Activated B cell treated with CpG ODN at 0.5 μM for 24 hours (primary cell): ENCODE data around the gene MIDN. TPM values are rescaled to one million over a fixed set of nuclear protein-coding genes. Genes with fewer than 3 reads are reported as not detected.

Experiments used
- ATAC-seq: fragments of 200-7000 bp; cut with Tn5 transposase; one replicate; pipeline ENCODE4 v1.10.0; 2021; ENCODE audit warnings: low read depth, mild to moderate bottlenecking, moderate library complexity
- CTCF ChIA-PET: fragments of 350-600 bp; sonication (Branson Sonifier 250); formaldehyde crosslinking; loops from one replicate; lab custom pipeline; 2021; ENCODE audit warnings: antibody characterized with exemption; lab: Charles Lee
- POLR2A ChIA-PET: fragments of 350-600 bp; sonication (Branson Sonifier 250); formaldehyde crosslinking; loops from one replicate; lab custom pipeline; 2021; ENCODE audit warnings: antibody characterized with exemption; lab: Charles Lee
- DNase-seq: peaks from one replicate; pipeline ENCODE4 v3.0.0; 2022
- H3K27ac Mint-ChIP-seq: one replicate; pipeline ENCODE4 v1.8.0; 2020; ENCODE audit warnings: mixed read lengths
- H3K27me3 Mint-ChIP-seq: one replicate; pipeline ENCODE4 v1.8.0; 2021; ENCODE audit warnings: mixed read lengths
- H3K36me3 Mint-ChIP-seq: one replicate; pipeline ENCODE4 v1.8.0; 2021; ENCODE audit warnings: low read depth, mixed read lengths
- H3K4me1 Mint-ChIP-seq: one replicate; pipeline ENCODE4 v1.8.0; 2021; ENCODE audit warnings: mixed read lengths
- H3K4me3 Mint-ChIP-seq: one replicate; pipeline ENCODE4 v1.8.0; 2020; ENCODE audit warnings: mild to moderate bottlenecking, mixed read lengths
- H3K9me3 Mint-ChIP-seq: one replicate; pipeline ENCODE4 v1.8.0; 2020; ENCODE audit warnings: mixed read lengths
- CTCF ChIP-seq: fragments of 200-600 bp; IDR thresholded peaks from one replicate; pipeline ENCODE4 v1.8.0; 2022; ENCODE audit warnings: antibody characterized with exemption, mild to moderate bottlenecking
- intact Hi-C: fragments of 100-400 bp; cut with micrococcal nuclease; formaldehyde crosslinking; loops from one replicate; pipeline ENCODE4 v1.15.1; 2024
- total RNA-seq: library from RNA; stranded (reverse); gene quantifications from 2 replicates; pipeline ENCODE4 v1.2.3, GENCODE V29; 2022

MIDN gene
- total RNA-seq, 1 donor from 2014 or later, result 68.4 TPM

GRCh38 chr19:1224047-1224825 lies 24.1 kb upstream of the MIDN start:
- no peak for DNase-seq
- H3K27ac Mint-ChIP-seq, result no peak overlapping the region
- no peak for ATAC-seq
- H3K9me3 Mint-ChIP-seq, result no peaks in the 10 kb centered on the region
- peaks cover 2% of the 10 kb centered on the region for H3K4me1 Mint-ChIP-seq
- no peaks in the 10 kb centered on the region for H3K27me3 Mint-ChIP-seq
- H3K4me3 Mint-ChIP-seq, result no peak overlapping the region
- POLR2A ChIA-PET, result interaction anchor here (0.7 kb wide), 1 partner anchor 107 kb away, joined by 3 read pairs; no protein-coding TSS in a partner anchor
- no peak for TF ChIP-seq CTCF
- CTCF ChIA-PET, result no interaction called here
- H3K36me3 Mint-ChIP-seq, result peaks cover 23% of the 10 kb centered on the region
- intact Hi-C loops, result no loop called here

- no peak for TF ChIP-seq CTCF
- ChIA-PET CTCF (interaction anchor here (1.0 kb wide), 1 partner anchor 20 kb away, joined by 3 read pairs; no protein-coding TSS in a partner anchor), POLR2A (interaction anchor here (0.7 kb wide), 1 partner anchor 108 kb away, joined by 3 read pairs; no protein-coding TSS in a partner anchor)
- Mint-ChIP-seq H3K27ac (no peak overlapping the region), H3K9me3 (no peaks in the 10 kb centered on the region), H3K27me3 (no peaks in the 10 kb centered on the region), H3K36me3 (peaks cover 23% of the 10 kb centered on the region), H3K4me1 (peaks cover 2% of the 10 kb centered on the region), H3K4me3 (no peak overlapping the region)
- ATAC-seq, result no peak
- no peak for DNase-seq
- intact Hi-C loops, result no loop called here
These were observed 23.5 kb upstream of the MIDN start for GRCh38 chr19:1224847-1225246.

- peaks cover 2% of the 10 kb centered on the region for H3K4me1 Mint-ChIP-seq
- POLR2A ChIA-PET, result no interaction called here
- no peak overlapping the region for H3K27ac Mint-ChIP-seq
- H3K4me3 Mint-ChIP-seq, result no peak overlapping the region
- H3K27me3 Mint-ChIP-seq, result no peaks in the 10 kb centered on the region
- intact Hi-C loops, result no loop called here
- CTCF ChIA-PET, result interaction anchor here (1.0 kb wide), 2 partner anchors 18 to 19 kb away, joined by 3 read pairs; no protein-coding TSS in a partner anchor
- DNase-seq, result no peak
- H3K36me3 Mint-ChIP-seq, result peaks cover 23% of the 10 kb centered on the region
- TF ChIP-seq CTCF, result no peak
- H3K9me3 Mint-ChIP-seq, result no peaks in the 10 kb centered on the region
- ATAC-seq, result no peak
These were observed 22.8 kb upstream of the MIDN start for GRCh38 chr19:1225440-1226226.

- ATAC-seq, result no peak
- peaks cover 18% of the 10 kb centered on the region for H3K36me3 Mint-ChIP-seq
- H3K27me3 Mint-ChIP-seq, result no peaks in the 10 kb centered on the region
- peaks cover 2% of the 10 kb centered on the region for H3K4me1 Mint-ChIP-seq
- no peak overlapping the region for H3K27ac Mint-ChIP-seq
- no peak for TF ChIP-seq CTCF
- ChIA-PET POLR2A (no interaction called here), CTCF (interaction anchor here (1.0 kb wide), 1 partner anchor 18 kb away, joined by 3 read pairs; no protein-coding TSS in a partner anchor)
- no peak overlapping the region for H3K4me3 Mint-ChIP-seq
- no peak for DNase-seq
- intact Hi-C loops, result no loop called here
- H3K9me3 Mint-ChIP-seq, result no peaks in the 10 kb centered on the region
These were observed 22.2 kb upstream of the MIDN start for GRCh38 chr19:1226227-1226518.
